Vagina (tissue), 2 donors: Measurements from ENCODE around the gene SLC22A12. TPM values are rescaled to one million over a fixed set of nuclear protein-coding genes. Genes with fewer than 3 reads are reported as not detected.
"Not testable (repeated sequence)": the region's sequence is repeated elsewhere in the genome, so short reads cannot be mapped to it uniquely, and the experiment has no call there.

Experiments used
- DNase-seq, 2 donors: peaks; one replicate each; pipeline ENCODE4 v3.0.0-alpha.2; 2017; ENCODE audit errors: extremely low spot score in 2 of 2
- H3K27ac ChIP-seq: fragments of 200-600 bp; sonication (generic); one replicate; pipeline ENCODE4 v1.5.1; 2019
- H3K27me3 ChIP-seq: fragments of 200-600 bp; sonication (generic); one replicate; pipeline ENCODE4 v1.5.1; 2019
- H3K36me3 ChIP-seq, 2 donors: fragments of 200-600 bp; sonication (generic); one replicate each; pipeline ENCODE4 v1.5.1; 2017 to 2019
- H3K4me1 ChIP-seq: fragments of 200-600 bp; sonication (generic); one replicate; pipeline ENCODE4 v1.5.1; 2019
- H3K4me3 ChIP-seq, 2 donors: fragments of 200-600 bp; sonication (generic); 1 replicate in 1 of 2; 2 replicates in 1 of 2; pipeline ENCODE4 v1.5.1; 2016 to 2019
- H3K9me3 ChIP-seq: fragments of 200-600 bp; sonication (generic); one replicate; pipeline ENCODE4 v1.5.1; 2019
- POLR2A ChIP-seq, 2 donors: fragments of 450-650 bp; IDR thresholded peaks; one replicate each; pipeline ENCODE4 v1.6.1; 2017; ENCODE audit warnings: antibody characterized with exemption in 2 of 2, mild to moderate bottlenecking in 2 of 2, moderate library complexity in 2 of 2
- POLR2AphosphoS5 ChIP-seq, 2 donors: sonication (generic); formaldehyde crosslinking; IDR thresholded peaks; one replicate each; pipeline ENCODE4 v1.9.0; 2017; ENCODE audit warnings: antibody characterized with exemption in 2 of 2, mild to moderate bottlenecking in 2 of 2, low read depth in 1 of 2; ENCODE audit not compliant: insufficient read depth in 1 of 2
- intact Hi-C: fragments of 100-400 bp; cut with DNase I; formaldehyde crosslinking; loops from one replicate; pipeline ENCODE4 v1.15.1; 2023
- total RNA-seq: library from RNA; depleted of rRNA; stranded (reverse); fragments of >200 nt; gene quantifications from one replicate; pipeline ENCODE4 v1.2.3, GENCODE V29; 2016
- TF ChIP-seq, protein P1 (sequence below), 3 experiments: fragments of 450-650 bp in 2 of 3; fragments of 200-600 bp in 1 of 3; sonication (generic) in 1 of 3; IDR thresholded peaks; one replicate each; pipeline ENCODE4 v1.5.1; 2017 to 2019; ENCODE audit warnings: antibody characterized with exemption in 3 of 3, mild to moderate bottlenecking in 2 of 3, moderate library complexity in 2 of 3

SLC22A12 gene
- total RNA-seq, 1 donor from 2014 or later: not detected

DNA sequence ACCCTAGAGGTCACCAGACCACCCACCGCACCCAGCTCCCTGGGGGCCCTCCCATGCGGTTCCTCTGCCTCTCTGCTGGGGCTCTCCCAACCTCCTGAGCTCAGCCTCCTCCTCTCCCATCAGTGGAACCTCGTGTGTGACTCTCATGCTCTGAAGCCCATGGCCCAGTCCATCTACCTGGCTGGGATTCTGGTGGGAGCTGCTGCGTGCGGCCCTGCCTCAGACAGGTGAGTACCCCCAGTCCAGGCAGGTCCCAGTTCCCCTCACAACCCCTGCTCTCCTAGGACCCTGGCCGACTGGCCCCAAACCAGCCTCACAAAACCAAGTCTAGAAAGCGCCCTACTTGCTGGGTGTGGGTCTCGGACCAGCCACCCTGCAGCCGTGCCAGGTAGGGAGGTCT is 1.6 kb downstream of the SLC22A12 start:
- intact Hi-C loops: no loop called here
- Histone ChIP-seq H3K4me3 (no peak overlapping the region), H3K36me3 (no peaks in the 10 kb centered on the region), H3K27ac (no peak overlapping the region), H3K27me3 (no peaks in the 10 kb centered on the region), H3K9me3 (no peaks in the 10 kb centered on the region), H3K4me1 (no peaks in the 10 kb centered on the region)
- no peak for DNase-seq
- TF ChIP-seq POLR2AphosphoS5 (IDR thresholded peaks at IDR 0.05; ENCODE audit: insufficient read depth in 1 of 2, low read depth in 1 of 2): no peak
- TF ChIP-seq, protein P1, sequence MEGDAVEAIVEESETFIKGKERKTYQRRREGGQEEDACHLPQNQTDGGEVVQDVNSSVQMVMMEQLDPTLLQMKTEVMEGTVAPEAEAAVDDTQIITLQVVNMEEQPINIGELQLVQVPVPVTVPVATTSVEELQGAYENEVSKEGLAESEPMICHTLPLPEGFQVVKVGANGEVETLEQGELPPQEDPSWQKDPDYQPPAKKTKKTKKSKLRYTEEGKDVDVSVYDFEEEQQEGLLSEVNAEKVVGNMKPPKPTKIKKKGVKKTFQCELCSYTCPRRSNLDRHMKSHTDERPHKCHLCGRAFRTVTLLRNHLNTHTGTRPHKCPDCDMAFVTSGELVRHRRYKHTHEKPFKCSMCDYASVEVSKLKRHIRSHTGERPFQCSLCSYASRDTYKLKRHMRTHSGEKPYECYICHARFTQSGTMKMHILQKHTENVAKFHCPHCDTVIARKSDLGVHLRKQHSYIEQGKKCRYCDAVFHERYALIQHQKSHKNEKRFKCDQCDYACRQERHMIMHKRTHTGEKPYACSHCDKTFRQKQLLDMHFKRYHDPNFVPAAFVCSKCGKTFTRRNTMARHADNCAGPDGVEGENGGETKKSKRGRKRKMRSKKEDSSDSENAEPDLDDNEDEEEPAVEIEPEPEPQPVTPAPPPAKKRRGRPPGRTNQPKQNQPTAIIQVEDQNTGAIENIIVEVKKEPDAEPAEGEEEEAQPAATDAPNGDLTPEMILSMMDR (IDR thresholded peaks at IDR 0.05): no peak

GRCh38 chr11:64593156-64594105 is 2.4 kb downstream of the SLC22A12 start:
- Histone ChIP-seq H3K9me3 (no peaks in the 10 kb centered on the region), H3K4me3 (no peak overlapping the region), H3K36me3 (no peaks in the 10 kb centered on the region), H3K27ac (no peak overlapping the region), H3K27me3 (no peaks in the 10 kb centered on the region), H3K4me1 (no peaks in the 10 kb centered on the region)
- intact Hi-C loops: no loop called here
- TF ChIP-seq, protein P1 (IDR thresholded peaks at IDR 0.05): no peak
- TF ChIP-seq POLR2A (IDR thresholded peaks at IDR 0.05): no peak
- TF ChIP-seq POLR2AphosphoS5 (IDR thresholded peaks at IDR 0.05; ENCODE audit: insufficient read depth in 1 of 2, low read depth in 1 of 2): no peak
- DNase-seq: no peak

DNA sequence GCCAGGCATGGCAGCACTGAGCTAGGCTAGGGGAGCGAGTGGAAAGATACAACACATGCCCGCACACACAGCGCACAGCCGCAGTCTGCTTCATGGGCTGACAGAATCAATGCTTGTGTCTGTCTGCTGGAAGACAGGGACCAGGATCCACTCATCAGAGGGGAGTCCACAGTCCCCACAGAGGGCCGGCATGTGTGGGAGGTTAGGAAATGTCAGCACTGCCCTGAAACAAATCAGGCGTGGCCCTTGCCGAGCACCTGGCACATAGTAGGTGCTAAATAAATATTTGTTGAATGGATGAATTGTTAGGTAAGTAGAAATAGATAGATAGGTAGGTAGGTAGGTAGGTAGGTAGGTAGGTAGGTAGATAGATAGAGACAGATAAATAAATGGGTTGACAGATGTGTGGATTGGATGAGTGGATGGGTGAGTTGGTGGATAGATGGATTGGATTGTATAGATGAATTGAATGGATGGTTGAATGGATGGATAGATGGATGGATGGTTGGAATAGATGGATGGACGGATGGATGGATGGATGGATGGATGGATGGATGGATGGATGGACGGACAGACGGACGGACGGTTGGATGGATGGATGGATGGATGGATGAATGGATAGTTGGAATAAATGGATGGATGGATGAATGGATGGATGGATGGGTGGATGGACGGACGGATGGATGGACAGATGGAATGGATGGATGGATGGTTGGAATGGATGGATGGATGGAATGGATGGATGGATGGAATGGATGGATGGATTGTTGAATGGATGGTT is 3.3 kb downstream of the SLC22A12 start:
- intact Hi-C loops: no loop called here
- H3K4me1 ChIP-seq: no peaks in the 10 kb centered on the region

DNA sequence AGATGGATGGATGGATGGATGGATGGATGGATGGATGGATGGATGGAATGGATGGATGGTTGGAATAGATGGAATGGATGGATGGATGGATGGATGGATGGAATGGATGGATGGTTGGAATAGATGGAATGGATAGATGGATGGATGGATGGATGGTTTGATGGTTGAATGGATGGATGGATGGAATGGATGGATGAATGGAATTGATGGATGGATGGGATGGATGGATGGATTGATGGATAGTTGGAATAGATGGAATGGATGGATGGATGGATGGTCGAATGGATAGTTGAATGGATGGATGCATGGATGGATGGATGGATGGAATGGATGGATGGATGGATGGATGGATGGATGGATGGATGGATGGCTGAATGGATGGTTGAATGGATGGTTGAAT is 4.9 kb downstream of the SLC22A12 start:
- H3K9me3 ChIP-seq, H3K27me3 ChIP-seq, DNase-seq, H3K27ac ChIP-seq, intact Hi-C loops, H3K36me3 ChIP-seq, H3K4me1 ChIP-seq, H3K4me3 ChIP-seq: not testable (repeated sequence)

More for the DNA sequence above, 3.3 kb downstream of the SLC22A12 start:
- Histone ChIP-seq H3K4me3 (no peak overlapping the region), H3K27ac (no peak overlapping the region), H3K27me3 (no peaks in the 10 kb centered on the region), H3K36me3 (no peaks in the 10 kb centered on the region), H3K9me3 (no peaks in the 10 kb centered on the region)
- DNase-seq: no peak
- no peak for TF ChIP-seq POLR2AphosphoS5 (IDR thresholded peaks at IDR 0.05; ENCODE audit: insufficient read depth in 1 of 2, low read depth in 1 of 2)
- TF ChIP-seq, protein P1 (IDR thresholded peaks at IDR 0.05): no peak

GRCh38 chr11:64597671-64598101 is 6.7 kb downstream of the SLC22A12 start:
- no peaks in the 10 kb centered on the region for H3K36me3 ChIP-seq
- no peaks in the 10 kb centered on the region for H3K4me1 ChIP-seq
- no peak for DNase-seq
- TF ChIP-seq, protein P1 (IDR thresholded peaks at IDR 0.05): no peak
- TF ChIP-seq POLR2AphosphoS5 (IDR thresholded peaks at IDR 0.05; ENCODE audit: insufficient read depth in 1 of 2, low read depth in 1 of 2) (no peak), POLR2A (IDR thresholded peaks at IDR 0.05) (no peak)
- no peak overlapping the region for H3K27ac ChIP-seq
- no peaks in the 10 kb centered on the region for H3K27me3 ChIP-seq
- intact Hi-C loops: no loop called here
- no peaks in the 10 kb centered on the region for H3K9me3 ChIP-seq
- no peak overlapping the region for H3K4me3 ChIP-seq
